Brain microvascular endothelial cell (primary cell): Measurements from ENCODE around the gene USP12.

ENCODE experiments used
- DNase-seq: peaks from one replicate; pipeline ENCODE4 v3.0.0-alpha.2; 2020
- H3K27ac ChIP-seq: fragments of 250-450 bp; sonication (Bioruptor Pico); 2 replicates; pipeline ENCODE4 v1.5.1; 2020; ENCODE audit warnings: mild to moderate bottlenecking, moderate library complexity
- H3K27me3 ChIP-seq: fragments of 250-450 bp; sonication (Bioruptor Pico); replicated peaks from 2 replicates; pipeline ENCODE4 v1.5.1; 2020; ENCODE audit warnings: mild to moderate bottlenecking
- H3K36me3 ChIP-seq: fragments of 250-450 bp; sonication (Bioruptor Pico); replicated peaks from 2 replicates; pipeline ENCODE4 v1.5.1; 2020; ENCODE audit warnings: mild to moderate bottlenecking
- H3K4me3 ChIP-seq: 2 replicates; pipeline ENCODE4 v1.5.1; 2011; ENCODE audit warnings: low read depth, mild to moderate bottlenecking, control low read depth, low read length, moderate library complexity
- in situ Hi-C: cut with HindIII; loops from 2 replicates; pipeline ENCODE4 v1.10.0; 2017; ENCODE audit warnings: low sequenced_read_pairs, low pct_ligation_motif_present
- TF ChIP-seq, protein P1 (sequence below): IDR thresholded peaks from 2 replicates; pipeline ENCODE4 v1.5.1; 2011; ENCODE audit warnings: low read depth, mild to moderate bottlenecking, moderate library complexity, low read length, control low read depth, inconsistent platforms; ENCODE audit errors: missing control alignments

The USP12 gene

DNA sequence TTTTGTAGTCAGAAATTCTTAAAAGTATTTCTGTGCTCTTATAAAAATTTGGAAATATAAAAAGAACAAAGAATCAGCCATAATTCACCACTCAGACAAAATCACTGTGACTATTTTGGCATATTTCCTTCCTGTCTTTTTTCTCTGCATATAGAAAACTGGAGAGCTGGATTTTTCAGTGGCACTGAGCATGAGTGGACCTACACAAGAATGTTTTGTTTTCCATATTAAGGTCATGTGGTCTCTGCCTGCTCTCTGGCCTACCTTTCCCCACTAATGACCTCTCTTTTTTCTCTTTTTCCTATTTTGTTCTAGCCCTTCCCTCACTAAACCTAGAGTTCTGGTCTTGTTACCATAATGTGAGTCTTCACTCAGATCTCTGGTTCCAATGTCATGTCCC, 17.6 kb upstream of the USP12 start:
- no peak for DNase-seq
- Histone ChIP-seq H3K36me3 (no peaks in the 10 kb centered on the region), H3K27me3 (no peaks in the 10 kb centered on the region), H3K4me3 (no peak overlapping the region), H3K27ac (no peak overlapping the region)
- TF ChIP-seq, protein P1, sequence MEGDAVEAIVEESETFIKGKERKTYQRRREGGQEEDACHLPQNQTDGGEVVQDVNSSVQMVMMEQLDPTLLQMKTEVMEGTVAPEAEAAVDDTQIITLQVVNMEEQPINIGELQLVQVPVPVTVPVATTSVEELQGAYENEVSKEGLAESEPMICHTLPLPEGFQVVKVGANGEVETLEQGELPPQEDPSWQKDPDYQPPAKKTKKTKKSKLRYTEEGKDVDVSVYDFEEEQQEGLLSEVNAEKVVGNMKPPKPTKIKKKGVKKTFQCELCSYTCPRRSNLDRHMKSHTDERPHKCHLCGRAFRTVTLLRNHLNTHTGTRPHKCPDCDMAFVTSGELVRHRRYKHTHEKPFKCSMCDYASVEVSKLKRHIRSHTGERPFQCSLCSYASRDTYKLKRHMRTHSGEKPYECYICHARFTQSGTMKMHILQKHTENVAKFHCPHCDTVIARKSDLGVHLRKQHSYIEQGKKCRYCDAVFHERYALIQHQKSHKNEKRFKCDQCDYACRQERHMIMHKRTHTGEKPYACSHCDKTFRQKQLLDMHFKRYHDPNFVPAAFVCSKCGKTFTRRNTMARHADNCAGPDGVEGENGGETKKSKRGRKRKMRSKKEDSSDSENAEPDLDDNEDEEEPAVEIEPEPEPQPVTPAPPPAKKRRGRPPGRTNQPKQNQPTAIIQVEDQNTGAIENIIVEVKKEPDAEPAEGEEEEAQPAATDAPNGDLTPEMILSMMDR, result no peak
- in situ Hi-C loops, result no loop called here

DNA sequence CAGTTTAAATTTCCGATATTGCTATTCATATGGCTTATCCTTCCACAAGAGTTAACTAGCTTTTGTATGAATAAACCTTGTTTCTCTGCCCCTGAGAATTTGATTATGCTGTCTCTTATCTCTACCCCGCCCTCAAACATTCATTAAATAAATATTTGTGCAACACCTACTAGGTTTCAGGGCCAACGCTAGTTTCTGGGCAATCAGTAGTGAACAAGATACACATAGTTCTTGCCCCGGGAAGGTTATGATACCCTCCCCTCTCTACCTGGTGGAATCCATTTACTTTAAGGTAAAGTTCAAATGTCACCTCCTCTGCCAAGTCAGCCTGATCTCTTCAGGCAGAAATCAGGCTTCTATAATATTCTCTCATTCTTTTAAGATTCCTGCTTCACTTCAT, 16.6 kb upstream of the USP12 start:
- H3K27ac ChIP-seq, result no peak overlapping the region
- DNase-seq, result no peak
- no peaks in the 10 kb centered on the region for H3K36me3 ChIP-seq
- TF ChIP-seq, protein P1, result no peak
- H3K4me3 ChIP-seq, result no peak overlapping the region
- no peaks in the 10 kb centered on the region for H3K27me3 ChIP-seq
- in situ Hi-C loops, result no loop called here

DNA sequence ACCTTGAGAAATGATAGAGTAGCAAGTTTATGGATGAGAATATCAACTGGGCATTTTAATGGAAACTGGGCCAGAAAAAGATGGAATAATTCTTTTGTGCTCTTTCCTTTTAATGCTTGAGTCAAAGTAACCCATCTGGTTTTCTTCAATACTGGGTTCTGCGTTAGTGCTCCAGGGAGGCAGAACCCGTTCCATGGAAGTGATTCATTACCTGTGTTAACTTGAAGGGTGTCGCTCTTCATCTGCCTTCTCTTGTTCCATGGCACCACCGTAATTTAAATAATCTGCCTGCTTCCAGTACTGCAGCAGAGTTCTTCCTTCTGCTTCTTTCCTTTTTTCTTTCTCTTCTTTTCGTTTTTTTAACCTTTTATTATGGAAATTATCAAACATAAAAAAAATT, 14.7 kb upstream of the USP12 start:
- Histone ChIP-seq H3K36me3 (no peaks in the 10 kb centered on the region), H3K4me3 (no peak overlapping the region), H3K27me3 (no peaks in the 10 kb centered on the region), H3K27ac (no peak overlapping the region)
- TF ChIP-seq, protein P1, result no peak
- no peak for DNase-seq
- in situ Hi-C loops, result no loop called here

DNA sequence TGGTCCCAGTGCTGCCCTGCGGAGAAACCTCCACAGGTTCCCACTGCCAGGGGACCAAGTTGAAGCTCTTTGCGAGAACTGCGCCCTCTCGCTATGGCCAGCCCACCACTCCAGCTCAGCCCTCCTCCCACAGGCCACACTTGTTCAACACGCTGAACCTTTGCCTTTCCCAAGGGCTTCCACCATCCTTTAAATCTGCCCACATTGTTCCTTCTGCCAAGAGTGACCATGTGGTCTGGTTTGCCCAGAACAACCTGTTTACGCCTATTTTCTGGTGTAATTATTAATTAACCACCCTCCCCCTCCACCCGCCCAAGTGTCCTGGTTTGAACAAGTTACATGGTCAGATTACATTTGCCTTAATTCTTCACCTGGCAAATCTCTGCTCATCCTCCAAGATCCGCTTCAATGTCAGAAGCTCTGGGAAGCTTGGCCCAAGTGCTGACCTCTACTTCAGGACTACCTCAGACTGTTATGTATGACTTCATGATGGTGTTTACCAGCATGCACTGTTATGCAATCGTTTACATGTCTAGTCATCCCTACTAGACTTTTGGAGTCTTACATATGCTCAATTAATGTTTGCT, 12.0 kb upstream of the USP12 start:
- Histone ChIP-seq H3K4me3 (no peak overlapping the region), H3K27ac (peak overlapping the region; percentile 24), H3K27me3 (no peaks in the 10 kb centered on the region), H3K36me3 (no peaks in the 10 kb centered on the region)
- in situ Hi-C loops, result no loop called here
- TF ChIP-seq, protein P1, result no peak
- DNase-seq, result no peak

DNA sequence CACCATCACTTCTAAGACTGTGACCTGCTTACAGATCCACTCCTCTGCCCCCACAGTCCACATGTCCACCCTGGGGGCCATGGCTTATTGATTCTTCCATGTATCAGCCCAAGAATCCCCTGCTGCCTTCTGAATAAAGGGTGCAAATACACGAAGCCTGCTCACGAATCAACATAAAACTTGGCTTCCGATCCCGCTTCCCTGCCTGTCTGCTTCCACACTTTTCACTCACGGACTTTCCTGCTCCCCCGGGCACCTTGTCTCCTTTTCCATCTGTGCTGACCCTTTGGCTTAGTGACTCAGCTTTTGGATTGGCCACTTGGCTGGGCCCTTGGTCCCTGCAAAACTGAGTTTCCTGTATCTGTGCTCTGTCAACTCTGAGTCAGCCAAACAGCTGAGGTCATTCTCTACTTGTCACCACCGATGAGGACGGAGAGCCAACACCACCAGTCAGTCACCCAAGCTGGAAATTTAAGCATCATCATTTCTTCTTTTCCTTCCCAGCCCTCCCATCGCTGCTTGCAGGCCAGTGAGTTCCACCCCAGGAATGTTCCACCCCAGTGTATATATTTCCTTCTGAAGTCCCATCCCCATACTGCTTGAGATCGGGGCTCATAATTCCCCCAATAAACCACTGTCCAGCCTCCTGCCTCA, 11.4 kb upstream of the USP12 start:
- TF ChIP-seq, protein P1, result no peak
- in situ Hi-C loops, result no loop called here
- H3K27ac ChIP-seq, result peak overlapping the region; percentile 66

DNA sequence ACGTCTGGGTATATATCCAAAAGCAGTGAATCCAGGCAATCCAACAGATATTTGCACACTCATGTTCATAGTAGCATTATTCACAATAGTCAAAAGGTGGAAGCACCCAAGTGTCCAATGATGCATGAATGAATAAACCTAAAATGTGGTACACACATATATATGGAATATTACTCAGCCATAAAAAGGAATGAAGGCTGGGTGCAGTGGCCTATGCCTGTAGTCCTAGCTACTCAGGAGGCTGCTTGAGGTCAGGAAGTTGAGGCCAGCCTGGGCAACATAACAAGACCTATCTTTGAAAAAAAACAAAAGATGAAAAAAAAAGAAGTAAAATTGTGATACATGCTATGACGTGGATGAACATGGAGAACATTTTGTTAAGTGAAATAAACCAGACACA, 10.4 kb upstream of the USP12 start:
- no peaks in the 10 kb centered on the region for H3K36me3 ChIP-seq
- TF ChIP-seq, protein P1, result no peak
- in situ Hi-C loops, result no loop called here
- DNase-seq, result no peak
- no peak overlapping the region for H3K27ac ChIP-seq
- H3K27me3 ChIP-seq, result no peaks in the 10 kb centered on the region
- H3K4me3 ChIP-seq, result no peak overlapping the region

More for the DNA sequence above, 11.4 kb upstream of the USP12 start:
- Histone ChIP-seq H3K27me3 (no peaks in the 10 kb centered on the region), H3K36me3 (no peaks in the 10 kb centered on the region), H3K4me3 (peak overlapping the region; percentile 20)
- peak; percentile 92 for DNase-seq
